ENCODE measurements around the gene PHOX2B.
"Not testable (repeated sequence)": the region's sequence is repeated elsewhere in the genome, so short reads cannot be mapped to it uniquely, and the experiment has no call there.

The PHOX2B gene

GRCh38 chr4:41714364-41715000, 34.0 kb downstream of the PHOX2B start:
- in situ Hi-C loops (cut with MboI; ENCODE audit: low sequenced_read_pairs): no loop called here

- in situ Hi-C loops (cut with MboI; ENCODE audit: low sequenced_read_pairs): no loop called here
These were observed 34.8 kb downstream of the PHOX2B start for GRCh38 chr4:41713768-41714167.

- in situ Hi-C loops (cut with MboI; ENCODE audit: low sequenced_read_pairs): no loop called here
These were observed 36.1 kb downstream of the PHOX2B start for GRCh38 chr4:41712425-41712824.

GRCh38 chr4:41711654-41712053, 36.9 kb downstream of the PHOX2B start:
- in situ Hi-C loops (cut with MboI; ENCODE audit: low sequenced_read_pairs): not testable (repeated sequence)

GRCh38 chr4:41709844-41710481, 38.6 kb downstream of the PHOX2B start:
- in situ Hi-C loops (cut with MboI; ENCODE audit: low sequenced_read_pairs): no loop called here

- in situ Hi-C loops (cut with MboI; ENCODE audit: low sequenced_read_pairs): no loop called here
These were observed 44.7 kb downstream of the PHOX2B start for GRCh38 chr4:41703785-41704184.

GRCh38 chr4:41702770-41703169, 45.8 kb downstream of the PHOX2B start:
- in situ Hi-C loops (cut with MboI; ENCODE audit: low sequenced_read_pairs): no loop called here

- in situ Hi-C loops (cut with MboI; ENCODE audit: low sequenced_read_pairs): no loop called here
These were observed 46.5 kb downstream of the PHOX2B start for GRCh38 chr4:41701983-41702382.

GRCh38 chr4:41696763-41697162, 51.8 kb downstream of the PHOX2B start:
- in situ Hi-C loops (cut with MboI; ENCODE audit: low sequenced_read_pairs): no loop called here

- in situ Hi-C loops (cut with MboI; ENCODE audit: low sequenced_read_pairs): no loop called here
These were observed 52.4 kb downstream of the PHOX2B start for GRCh38 chr4:41696131-41696530.
